ENCODE data around the gene GNL2. TPM values are rescaled to one million over a fixed set of nuclear protein-coding genes. Genes with fewer than 3 reads are reported as not detected.

The GNL2 gene
- total and polyA plus RNA-seq, 9 of the 15 experiments (the other 6 are each of a cell fraction or from before 2014, with no cell fraction given): 156 to 371 (median 263) TPM

DNA sequence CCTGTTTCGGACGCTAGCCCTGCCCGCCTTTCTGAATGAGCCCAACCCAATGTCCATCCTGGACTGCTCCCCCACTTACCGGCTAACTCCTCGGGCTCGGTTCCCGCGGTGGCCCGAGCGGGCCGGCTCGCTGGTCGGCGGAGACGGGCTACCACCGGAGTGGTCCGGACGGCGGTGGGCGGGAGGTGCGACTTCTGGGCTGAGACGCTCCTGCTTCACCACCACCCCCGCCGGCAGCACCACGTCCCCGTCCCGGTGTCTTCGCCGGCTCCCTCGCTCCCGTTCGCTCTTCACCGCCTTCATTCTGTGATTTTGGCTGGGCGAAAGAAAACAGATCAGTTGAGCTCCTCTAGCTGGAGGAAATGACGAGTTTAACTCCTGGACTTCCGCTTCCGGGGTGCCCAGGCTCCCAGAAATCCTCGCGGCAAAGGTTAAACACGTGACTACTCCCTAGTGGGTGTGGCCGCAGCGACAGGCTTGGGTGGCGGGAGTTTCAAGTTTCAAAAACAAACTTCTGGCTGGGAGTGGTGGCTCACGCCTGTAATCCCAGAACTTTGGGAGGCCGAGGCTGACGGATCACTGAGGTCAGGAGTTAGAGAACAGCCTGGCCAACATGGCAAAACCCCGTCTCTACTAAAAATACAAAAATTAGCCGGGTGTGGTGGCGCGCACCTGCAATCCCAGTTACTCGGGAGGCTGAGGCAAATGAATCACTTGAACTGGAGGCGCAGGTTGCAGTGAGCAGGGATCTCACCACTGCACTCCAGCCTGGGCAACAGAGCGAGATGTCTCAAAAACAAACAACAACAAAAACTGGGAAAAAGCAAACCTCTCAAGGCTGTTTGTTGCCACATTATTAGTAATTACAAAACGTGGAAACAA is 41.6 kb downstream of the GNL2 start, which contains the start of gene SNIP1 (continued):
- TF ChIP-seq, protein P1, sequence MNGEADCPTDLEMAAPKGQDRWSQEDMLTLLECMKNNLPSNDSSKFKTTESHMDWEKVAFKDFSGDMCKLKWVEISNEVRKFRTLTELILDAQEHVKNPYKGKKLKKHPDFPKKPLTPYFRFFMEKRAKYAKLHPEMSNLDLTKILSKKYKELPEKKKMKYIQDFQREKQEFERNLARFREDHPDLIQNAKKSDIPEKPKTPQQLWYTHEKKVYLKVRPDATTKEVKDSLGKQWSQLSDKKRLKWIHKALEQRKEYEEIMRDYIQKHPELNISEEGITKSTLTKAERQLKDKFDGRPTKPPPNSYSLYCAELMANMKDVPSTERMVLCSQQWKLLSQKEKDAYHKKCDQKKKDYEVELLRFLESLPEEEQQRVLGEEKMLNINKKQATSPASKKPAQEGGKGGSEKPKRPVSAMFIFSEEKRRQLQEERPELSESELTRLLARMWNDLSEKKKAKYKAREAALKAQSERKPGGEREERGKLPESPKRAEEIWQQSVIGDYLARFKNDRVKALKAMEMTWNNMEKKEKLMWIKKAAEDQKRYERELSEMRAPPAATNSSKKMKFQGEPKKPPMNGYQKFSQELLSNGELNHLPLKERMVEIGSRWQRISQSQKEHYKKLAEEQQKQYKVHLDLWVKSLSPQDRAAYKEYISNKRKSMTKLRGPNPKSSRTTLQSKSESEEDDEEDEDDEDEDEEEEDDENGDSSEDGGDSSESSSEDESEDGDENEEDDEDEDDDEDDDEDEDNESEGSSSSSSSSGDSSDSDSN (IDR thresholded peaks at IDR 0.05; ENCODE audit: borderline replicate concordance in 1 of 2, low read depth in 2 of 2, low read length in 2 of 2): peak in 1 of 2 experiments; percentile 37; a peak in 1 of 4 replicates
- TF ChIP-seq RBM14 (IDR thresholded peaks at IDR 0.05; ENCODE audit: borderline replicate concordance, insufficient read depth, low read depth, low read length): no peak
- peak; percentile 76; the same call in 1 of the 2 replicates for TF ChIP-seq KLF6 (CRISPR knock-in tag; IDR thresholded peaks at IDR 0.05; ENCODE audit: borderline replicate concordance)
- TF ChIP-seq, protein P2, sequence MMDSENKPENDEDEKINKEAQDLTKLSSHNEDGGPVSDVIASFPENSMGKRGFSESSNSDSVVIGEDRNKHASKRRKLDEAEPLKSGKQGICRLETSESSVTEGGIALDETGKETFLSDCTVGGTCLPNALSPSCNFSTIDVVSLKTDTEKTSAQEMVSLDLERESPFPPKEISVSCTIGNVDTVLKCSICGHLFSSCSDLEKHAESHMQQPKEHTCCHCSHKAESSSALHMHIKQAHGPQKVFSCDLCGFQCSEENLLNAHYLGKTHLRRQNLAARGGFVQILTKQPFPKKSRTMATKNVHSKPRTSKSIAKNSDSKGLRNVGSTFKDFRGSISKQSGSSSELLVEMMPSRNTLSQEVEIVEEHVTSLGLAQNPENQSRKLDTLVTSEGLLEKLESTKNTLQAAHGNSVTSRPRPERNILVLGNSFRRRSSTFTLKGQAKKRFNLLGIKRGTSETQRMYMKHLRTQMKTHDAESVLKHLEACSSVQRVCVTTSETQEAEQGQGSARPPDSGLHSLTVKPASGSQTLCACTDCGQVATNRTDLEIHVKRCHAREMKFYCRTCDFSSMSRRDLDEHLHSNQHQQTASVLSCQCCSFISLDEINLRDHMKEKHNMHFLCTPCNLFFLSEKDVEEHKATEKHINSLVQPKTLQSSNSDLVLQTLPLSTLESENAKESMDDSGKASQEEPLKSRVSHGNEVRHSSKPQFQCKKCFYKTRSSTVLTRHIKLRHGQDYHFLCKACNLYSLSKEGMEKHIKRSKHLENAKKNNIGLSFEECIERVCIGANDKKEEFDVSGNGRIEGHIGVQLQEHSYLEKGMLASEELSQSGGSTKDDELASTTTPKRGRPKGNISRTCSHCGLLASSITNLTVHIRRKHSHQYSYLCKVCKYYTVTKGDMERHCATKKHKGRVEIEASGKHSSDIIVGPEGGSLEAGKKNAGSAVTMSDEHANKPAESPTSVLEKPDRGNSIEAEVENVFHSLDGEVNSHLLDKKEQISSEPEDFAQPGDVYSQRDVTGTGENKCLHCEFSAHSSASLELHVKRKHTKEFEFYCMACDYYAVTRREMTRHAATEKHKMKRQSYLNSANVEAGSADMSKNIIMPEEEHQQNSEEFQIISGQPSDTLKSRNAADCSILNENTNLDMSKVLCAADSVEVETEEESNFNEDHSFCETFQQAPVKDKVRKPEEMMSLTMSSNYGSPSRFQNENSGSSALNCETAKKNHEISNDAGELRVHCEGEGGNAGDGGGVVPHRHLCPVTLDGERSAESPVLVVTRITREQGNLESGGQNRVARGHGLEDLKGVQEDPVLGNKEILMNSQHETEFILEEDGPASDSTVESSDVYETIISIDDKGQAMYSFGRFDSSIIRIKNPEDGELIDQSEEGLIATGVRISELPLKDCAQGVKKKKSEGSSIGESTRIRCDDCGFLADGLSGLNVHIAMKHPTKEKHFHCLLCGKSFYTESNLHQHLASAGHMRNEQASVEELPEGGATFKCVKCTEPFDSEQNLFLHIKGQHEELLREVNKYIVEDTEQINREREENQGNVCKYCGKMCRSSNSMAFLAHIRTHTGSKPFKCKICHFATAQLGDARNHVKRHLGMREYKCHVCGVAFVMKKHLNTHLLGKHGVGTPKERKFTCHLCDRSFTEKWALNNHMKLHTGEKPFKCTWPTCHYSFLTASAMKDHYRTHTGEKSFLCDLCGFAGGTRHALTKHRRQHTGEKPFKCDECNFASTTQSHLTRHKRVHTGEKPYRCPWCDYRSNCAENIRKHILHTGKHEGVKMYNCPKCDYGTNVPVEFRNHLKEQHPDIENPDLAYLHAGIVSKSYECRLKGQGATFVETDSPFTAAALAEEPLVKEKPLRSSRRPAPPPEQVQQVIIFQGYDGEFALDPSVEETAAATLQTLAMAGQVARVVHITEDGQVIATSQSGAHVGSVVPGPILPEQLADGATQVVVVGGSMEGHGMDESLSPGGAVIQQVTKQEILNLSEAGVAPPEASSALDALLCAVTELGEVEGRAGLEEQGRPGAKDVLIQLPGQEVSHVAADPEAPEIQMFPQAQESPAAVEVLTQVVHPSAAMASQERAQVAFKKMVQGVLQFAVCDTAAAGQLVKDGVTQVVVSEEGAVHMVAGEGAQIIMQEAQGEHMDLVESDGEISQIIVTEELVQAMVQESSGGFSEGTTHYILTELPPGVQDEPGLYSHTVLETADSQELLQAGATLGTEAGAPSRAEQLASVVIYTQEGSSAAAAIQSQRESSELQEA (IDR thresholded peaks at IDR 0.05; ENCODE audit: low read depth): peak; percentile 41; the same call in 1 of the 2 replicates
- TF ChIP-seq, protein P3, sequence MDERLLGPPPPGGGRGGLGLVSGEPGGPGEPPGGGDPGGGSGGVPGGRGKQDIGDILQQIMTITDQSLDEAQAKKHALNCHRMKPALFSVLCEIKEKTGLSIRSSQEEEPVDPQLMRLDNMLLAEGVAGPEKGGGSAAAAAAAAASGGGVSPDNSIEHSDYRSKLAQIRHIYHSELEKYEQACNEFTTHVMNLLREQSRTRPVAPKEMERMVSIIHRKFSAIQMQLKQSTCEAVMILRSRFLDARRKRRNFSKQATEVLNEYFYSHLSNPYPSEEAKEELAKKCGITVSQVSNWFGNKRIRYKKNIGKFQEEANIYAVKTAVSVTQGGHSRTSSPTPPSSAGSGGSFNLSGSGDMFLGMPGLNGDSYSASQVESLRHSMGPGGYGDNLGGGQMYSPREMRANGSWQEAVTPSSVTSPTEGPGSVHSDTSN (CRISPR knock-in tag; IDR thresholded peaks at IDR 0.05; ENCODE audit: low read depth): no peak
- TF ChIP-seq, protein P3 (tag; conservative IDR thresholded peaks at IDR 0.05; ENCODE audit: low read depth): no peak
- TF ChIP-seq PTBP1 (IDR thresholded peaks at IDR 0.05; ENCODE audit: low read depth, low read length): 0 out of 2 replicates have a peak, but pooled peaks have one; percentile 29
- no peak for TF ChIP-seq GABPB2 (CRISPR knock-in tag; conservative IDR thresholded peaks at IDR 0.05)
- TF ChIP-seq ZNF695 (CRISPR knock-in tag; IDR thresholded peaks at IDR 0.05): no peak
- no peak for TF ChIP-seq MTA3 (IDR thresholded peaks at IDR 0.05; ENCODE audit: borderline replicate concordance)
- TF ChIP-seq, protein P4, sequence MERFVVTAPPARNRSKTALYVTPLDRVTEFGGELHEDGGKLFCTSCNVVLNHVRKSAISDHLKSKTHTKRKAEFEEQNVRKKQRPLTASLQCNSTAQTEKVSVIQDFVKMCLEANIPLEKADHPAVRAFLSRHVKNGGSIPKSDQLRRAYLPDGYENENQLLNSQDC (CRISPR knock-in tag; IDR thresholded peaks at IDR 0.05): no peak
- no peak for TF ChIP-seq ETS2 (tag; IDR thresholded peaks at IDR 0.05; ENCODE audit: borderline replicate concordance, poor library complexity, severe bottlenecking)
